ENCODE measurements around the gene ISOC2. TPM values are rescaled to one million over a fixed set of nuclear protein-coding genes. Genes with fewer than 3 reads are reported as not detected.
A peak's percentile ranks its signal among the peaks of the same experiment; 100 is the strongest.
"Not testable (repeated sequence)": the region's sequence is repeated elsewhere in the genome, so short reads cannot be mapped to it uniquely, and the experiment has no call there.

ISOC2 gene
- total RNA-seq, 4 donors from 2014 or later: 44.7 to 97.2 (median 87.5) TPM

GRCh38 chr19:55418185-55418584 is 43.3 kb downstream of the ISOC2 start:
- no peak for DNase-seq (ENCODE audit: low spot score in 2 of 2)
- Histone ChIP-seq H3K36me3 (no peaks in the 10 kb centered on the region), H3K9me3 (no peaks in the 10 kb centered on the region), H3K27ac (no peak overlapping the region), H3K27me3 (peaks cover 5% of the 10 kb centered on the region), H3K4me3 (no peak overlapping the region), H3K4me1 (peaks cover under 1% of the 10 kb centered on the region)
- TF ChIP-seq, protein P1, sequence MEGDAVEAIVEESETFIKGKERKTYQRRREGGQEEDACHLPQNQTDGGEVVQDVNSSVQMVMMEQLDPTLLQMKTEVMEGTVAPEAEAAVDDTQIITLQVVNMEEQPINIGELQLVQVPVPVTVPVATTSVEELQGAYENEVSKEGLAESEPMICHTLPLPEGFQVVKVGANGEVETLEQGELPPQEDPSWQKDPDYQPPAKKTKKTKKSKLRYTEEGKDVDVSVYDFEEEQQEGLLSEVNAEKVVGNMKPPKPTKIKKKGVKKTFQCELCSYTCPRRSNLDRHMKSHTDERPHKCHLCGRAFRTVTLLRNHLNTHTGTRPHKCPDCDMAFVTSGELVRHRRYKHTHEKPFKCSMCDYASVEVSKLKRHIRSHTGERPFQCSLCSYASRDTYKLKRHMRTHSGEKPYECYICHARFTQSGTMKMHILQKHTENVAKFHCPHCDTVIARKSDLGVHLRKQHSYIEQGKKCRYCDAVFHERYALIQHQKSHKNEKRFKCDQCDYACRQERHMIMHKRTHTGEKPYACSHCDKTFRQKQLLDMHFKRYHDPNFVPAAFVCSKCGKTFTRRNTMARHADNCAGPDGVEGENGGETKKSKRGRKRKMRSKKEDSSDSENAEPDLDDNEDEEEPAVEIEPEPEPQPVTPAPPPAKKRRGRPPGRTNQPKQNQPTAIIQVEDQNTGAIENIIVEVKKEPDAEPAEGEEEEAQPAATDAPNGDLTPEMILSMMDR (IDR thresholded peaks at IDR 0.05): peak; percentile 41 to 42
- TF ChIP-seq EP300 (IDR thresholded peaks at IDR 0.05): no peak
- no peak for TF ChIP-seq POLR2AphosphoS5 (IDR thresholded peaks at IDR 0.05)
- TF ChIP-seq POLR2A (IDR thresholded peaks at IDR 0.05): no peak
- WGBS: 12% methylated on average over 7 of the region's 7 CpGs

- no peaks in the 10 kb centered on the region for H3K9me3 ChIP-seq
- DNase-seq (ENCODE audit: low spot score in 2 of 2): no peak
- no peak overlapping the region for H3K4me3 ChIP-seq
- TF ChIP-seq, protein P1 (IDR thresholded peaks at IDR 0.05): no peak
- no peak for TF ChIP-seq POLR2A (IDR thresholded peaks at IDR 0.05)
- TF ChIP-seq EP300 (IDR thresholded peaks at IDR 0.05): no peak
- TF ChIP-seq POLR2AphosphoS5 (IDR thresholded peaks at IDR 0.05): no peak
- peaks cover 15% of the 10 kb centered on the region for H3K4me1 ChIP-seq
- H3K36me3 ChIP-seq: peaks cover 3% of the 10 kb centered on the region
- 95% methylated on average over 2 of the region's 2 CpGs for WGBS
- H3K27ac ChIP-seq: no peak overlapping the region
- no peaks in the 10 kb centered on the region for H3K27me3 ChIP-seq
These were observed 51.3 kb downstream of the ISOC2 start for GRCh38 chr19:55410168-55410567.

DNA sequence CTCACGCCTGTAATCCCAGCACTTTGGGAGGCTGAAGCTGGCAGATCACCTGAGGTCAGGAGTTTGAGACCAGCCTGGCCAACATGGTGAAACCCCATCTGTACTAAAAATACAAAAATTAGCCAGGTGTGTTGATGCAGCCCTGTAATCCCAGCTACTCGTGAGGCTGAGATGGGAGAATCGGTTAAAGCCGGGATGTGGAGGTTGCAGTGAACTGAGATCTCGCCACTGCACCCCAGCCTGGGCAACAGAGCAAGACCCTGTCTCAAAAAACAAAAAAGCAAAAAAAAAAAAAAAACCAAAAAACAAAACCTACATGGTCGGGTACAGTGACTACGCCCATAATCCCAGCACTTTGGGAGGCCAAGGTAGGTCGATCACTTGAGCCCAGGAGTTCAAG is 52.3 kb downstream of the ISOC2 start:
- WGBS: 95% methylated on average over 8 of the region's 8 CpGs
- H3K27me3 ChIP-seq: not testable (repeated sequence)

GRCh38 chr19:55408533-55408872 is 52.9 kb downstream of the ISOC2 start:
- Histone ChIP-seq H3K9me3 (no peaks in the 10 kb centered on the region), H3K36me3 (peaks cover 14% of the 10 kb centered on the region), H3K4me3 (peak overlapping the region; percentile 97), H3K27ac (peak overlapping the region; percentile 96), H3K27me3 (no peaks in the 10 kb centered on the region), H3K4me1 (peaks cover 15% of the 10 kb centered on the region)
- no peak for DNase-seq (ENCODE audit: low spot score in 2 of 2)
- WGBS: 75% methylated on average over 8 of the region's 9 CpGs
- TF ChIP-seq POLR2AphosphoS5 (IDR thresholded peaks at IDR 0.05) (no peak), EP300 (IDR thresholded peaks at IDR 0.05) (no peak), POLR2A (IDR thresholded peaks at IDR 0.05) (no peak)
- TF ChIP-seq, protein P1 (IDR thresholded peaks at IDR 0.05): no peak

More for the DNA sequence above, 52.3 kb downstream of the ISOC2 start:
- peaks cover 15% of the 10 kb centered on the region for H3K4me1 ChIP-seq
- DNase-seq (ENCODE audit: low spot score in 2 of 2); H3K9me3 ChIP-seq; H3K4me3 ChIP-seq; H3K27ac ChIP-seq; H3K36me3 ChIP-seq: not testable (repeated sequence)

GRCh38 chr19:55407800-55408532 is 53.5 kb downstream of the ISOC2 start:
- Histone ChIP-seq H3K36me3 (peaks cover 19% of the 10 kb centered on the region), H3K4me1 (peaks cover 15% of the 10 kb centered on the region), H3K4me3 (peak overlapping the region; percentile 97), H3K9me3 (no peaks in the 10 kb centered on the region), H3K27ac (peak overlapping the region; percentile 96), H3K27me3 (no peaks in the 10 kb centered on the region)
- peak; percentile 99 to 100 for DNase-seq (ENCODE audit: low spot score in 2 of 2)
- under 1% methylated on average over 55 of the region's 72 CpGs for WGBS
- TF ChIP-seq POLR2AphosphoS5 (IDR thresholded peaks at IDR 0.05): peak in 2 of 3 donors; percentile 47 to 53
- no peak for TF ChIP-seq POLR2A (IDR thresholded peaks at IDR 0.05)
- TF ChIP-seq EP300 (IDR thresholded peaks at IDR 0.05): no peak

DNA sequence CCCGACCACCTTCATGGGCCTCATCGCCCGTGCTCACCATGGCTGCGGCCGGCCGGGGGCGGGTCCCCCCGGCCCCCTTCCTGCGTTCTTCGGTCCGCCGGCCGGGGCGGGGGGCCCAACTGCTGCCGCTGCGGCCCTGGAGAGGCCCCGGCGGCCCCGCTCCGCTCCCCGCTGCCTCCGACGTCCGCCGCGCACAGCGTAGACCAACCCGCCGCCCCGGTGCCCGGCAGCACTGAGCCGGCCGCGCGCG is 54.0 kb downstream of the ISOC2 start, which contains the start of gene UBE2S:
TSS of gene UBE2S (minus strand) at position 239 of the 250 bp plus-strand sequence. CDS start at position 40, 199 bp downstream.
- H3K9me3 ChIP-seq; H3K27me3 ChIP-seq; DNase-seq (ENCODE audit: low spot score in 2 of 2): not testable (repeated sequence)
- H3K4me3 ChIP-seq: peak within 1 kb of the TSS; percentile 97
- H3K4me1 ChIP-seq: peaks cover 15% of the 10 kb centered on the region
- peak; percentile 96 to 99 for TF ChIP-seq POLR2A (IDR thresholded peaks at IDR 0.05)
- TF ChIP-seq POLR2AphosphoS5 (IDR thresholded peaks at IDR 0.05): peak in 1 of 3 donors; percentile 97
- peaks cover 24% of the 10 kb centered on the region for H3K36me3 ChIP-seq
- WGBS: 2% methylated on average over 18 of the region's 36 CpGs
- peak within 1 kb of the TSS; percentile 96 for H3K27ac ChIP-seq

Measured in suprapubic skin (tissue), 4 donors.